ENCODE results near the gene PHLDA1.

Gene PHLDA1

GRCh38 chr12:76037130-76038103, 5.8 kb upstream of the PHLDA1 start:
- DNase-seq (ENCODE audit: low read depth in 2 of 2, low spot score in 1 of 2) = no peak

DNA sequence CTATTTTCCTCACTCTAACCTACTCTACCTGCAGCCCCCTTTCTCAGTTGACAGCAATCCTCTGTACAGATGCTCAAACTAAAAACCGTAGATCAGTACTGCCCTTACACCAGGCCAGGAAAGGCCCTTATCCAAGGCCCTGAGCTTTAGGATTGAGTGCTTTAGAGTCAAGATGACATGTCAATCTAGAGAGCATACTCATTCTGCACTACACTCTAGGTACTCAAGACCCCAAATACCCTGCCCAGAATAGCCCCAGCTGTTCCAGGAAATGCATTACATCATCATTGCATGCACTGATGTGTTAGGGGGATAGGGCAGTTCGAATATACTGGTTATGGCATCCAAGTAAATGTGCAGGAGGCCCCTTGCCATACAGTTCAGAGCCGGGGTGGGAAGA, 3.5 kb upstream of the PHLDA1 start:
- DNase-seq (ENCODE audit: low read depth in 2 of 2, low spot score in 1 of 2) = no peak

DNA sequence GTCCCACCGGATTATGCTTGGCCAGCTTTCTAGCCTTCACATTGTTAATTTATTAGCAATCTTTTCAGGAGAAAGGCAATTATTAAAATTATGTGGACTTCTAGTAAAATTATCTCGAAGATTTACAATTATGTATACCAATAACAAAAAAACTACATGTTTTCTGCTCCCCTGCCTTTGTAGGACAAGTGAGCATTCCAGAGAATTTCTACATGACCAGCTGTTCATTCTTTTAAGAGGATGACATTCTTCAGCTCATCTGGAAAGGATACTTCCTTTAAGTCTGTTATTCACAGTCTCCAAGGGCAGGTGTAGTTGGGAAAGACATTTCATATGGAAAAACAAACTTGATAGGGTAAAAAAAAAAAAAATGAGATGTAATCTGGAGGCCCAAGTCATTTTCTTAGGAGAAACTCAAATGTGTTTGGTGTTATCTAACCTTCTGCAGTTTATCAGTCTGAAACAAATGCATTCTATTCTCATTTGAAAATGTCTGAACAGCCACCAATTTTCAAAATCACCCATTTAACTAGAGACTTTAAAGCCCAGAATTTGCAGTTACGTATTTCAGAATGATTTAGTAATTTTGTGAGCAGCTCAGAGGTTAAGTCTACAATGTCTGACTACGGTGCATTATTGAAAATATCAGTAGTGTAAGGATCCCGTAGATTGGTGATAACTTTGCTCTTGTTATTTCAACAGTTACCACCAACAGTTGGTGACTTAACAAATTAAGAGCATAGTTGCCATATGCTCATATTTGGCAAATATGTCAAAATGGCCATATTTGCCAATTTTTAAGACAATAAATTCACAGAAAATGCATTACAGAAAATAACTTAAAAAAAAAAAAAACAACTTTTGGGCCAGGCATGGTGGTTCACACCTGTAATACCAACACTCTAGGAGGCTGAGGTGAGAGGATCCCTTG, 1.8 kb upstream of the PHLDA1 start:
- DNase-seq (ENCODE audit: low read depth in 2 of 2, low spot score in 1 of 2) = no peak

GRCh38 chr12:76032043-76032981, 736 bp upstream of the PHLDA1 start:
- no peak for DNase-seq (ENCODE audit: low read depth in 2 of 2, low spot score in 1 of 2)

DNA sequence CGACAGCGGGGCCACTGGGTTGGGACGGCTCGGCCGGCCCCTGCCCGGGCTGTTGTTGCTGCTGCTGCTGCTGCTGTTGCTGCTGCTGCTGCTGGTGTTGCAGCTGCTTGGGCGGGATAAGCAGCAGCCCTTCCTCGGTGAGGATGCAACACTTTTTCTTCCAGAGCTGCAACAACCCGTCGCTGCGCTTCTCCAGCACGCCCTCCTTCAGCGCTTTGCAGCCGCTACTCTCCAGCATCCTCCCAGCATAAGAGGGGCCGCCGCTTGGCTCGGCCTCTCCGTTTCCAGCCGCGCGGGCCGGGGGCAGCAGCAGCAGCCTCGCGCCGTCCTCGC, 529 bp downstream of the PHLDA1 start:
- no peak for DNase-seq (ENCODE audit: low read depth in 2 of 2, low spot score in 1 of 2)

GRCh38 chr12:76030341-76031080, 1.1 kb downstream of the PHLDA1 start:
- peak; percentile 20 for DNase-seq (ENCODE audit: low read depth in 2 of 2, low spot score in 1 of 2)

DNA sequence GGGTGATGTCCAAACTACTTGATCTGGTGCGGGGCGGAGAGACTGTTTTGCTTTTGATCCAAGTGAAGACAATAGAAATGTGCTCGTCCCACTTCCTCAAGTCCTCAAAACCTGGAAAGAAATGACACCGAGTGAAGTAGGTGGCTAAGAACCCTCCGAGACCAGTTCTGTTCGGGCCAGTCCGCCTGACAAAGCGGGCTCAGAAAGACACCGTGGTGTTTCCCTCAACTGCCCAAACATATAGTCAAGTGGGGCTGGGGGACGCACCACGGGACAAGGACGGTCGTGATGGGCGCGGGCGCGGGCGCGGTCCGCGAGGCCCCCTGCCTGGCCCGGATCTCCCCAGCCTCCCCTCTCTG, 1.6 kb downstream of the PHLDA1 start:
- no peak for DNase-seq (ENCODE audit: low read depth in 2 of 2, low spot score in 1 of 2)

- DNase-seq (ENCODE audit: low read depth in 2 of 2, low spot score in 1 of 2) = no peak
These were observed 2.9 kb downstream of the PHLDA1 start for GRCh38 chr12:76028571-76029277.

DNA sequence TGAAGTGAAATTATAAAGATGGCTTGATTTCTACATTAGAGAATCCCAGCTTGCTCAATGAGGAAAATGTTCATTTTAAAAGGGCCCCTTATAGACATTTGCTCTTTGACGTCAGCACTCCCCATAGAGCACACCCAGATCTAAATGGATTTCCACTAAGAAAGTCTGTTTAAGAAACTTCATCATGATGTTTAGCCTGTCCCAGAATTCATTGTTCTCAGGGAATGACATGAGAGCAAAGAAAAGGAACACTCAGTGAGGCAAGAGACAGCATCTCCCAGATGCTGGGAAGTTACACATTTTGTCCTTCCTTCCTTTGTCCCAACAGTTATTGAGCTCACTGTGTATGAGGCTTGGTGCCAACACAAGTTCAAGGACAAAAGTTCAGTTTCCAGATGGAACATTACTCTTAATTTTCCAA, 4.9 kb downstream of the PHLDA1 start:
- no peak for DNase-seq (ENCODE audit: low read depth in 2 of 2, low spot score in 1 of 2)

- no peak for DNase-seq (ENCODE audit: low read depth in 2 of 2, low spot score in 1 of 2)
These were observed 5.7 kb downstream of the PHLDA1 start for GRCh38 chr12:76025601-76026575.

DNA sequence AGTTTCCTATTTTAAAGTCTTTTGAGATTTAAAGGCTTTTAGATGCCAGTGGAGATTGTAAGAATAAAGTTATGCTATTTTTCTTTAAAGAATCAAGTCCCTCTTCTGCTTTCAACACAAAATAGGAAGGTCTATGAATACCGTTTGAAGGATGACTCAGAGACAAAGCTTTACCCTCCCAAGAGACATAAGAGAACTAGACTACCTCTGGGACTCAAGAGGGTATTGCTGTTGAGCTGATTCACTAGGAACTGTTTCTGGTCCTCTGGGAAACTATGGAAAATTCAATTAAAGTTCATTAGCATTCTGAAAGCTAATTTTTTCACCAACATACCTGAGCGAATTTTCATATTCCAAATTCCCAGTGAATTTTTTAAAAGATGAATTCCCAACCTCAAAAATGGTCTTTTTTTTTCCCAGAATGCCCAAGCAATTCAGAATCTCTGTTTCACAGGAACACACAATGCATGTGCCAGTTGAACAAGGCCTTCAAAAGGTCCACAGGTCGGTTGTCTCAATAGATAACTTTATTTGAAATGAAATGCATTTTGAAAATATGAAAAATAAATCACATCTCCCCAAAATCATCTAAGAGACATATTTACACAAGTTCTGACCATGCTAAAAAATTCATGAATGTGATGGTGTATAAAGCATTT, 6.5 kb downstream of the PHLDA1 start:
- no peak for DNase-seq (ENCODE audit: low read depth in 2 of 2, low spot score in 1 of 2)

DNA sequence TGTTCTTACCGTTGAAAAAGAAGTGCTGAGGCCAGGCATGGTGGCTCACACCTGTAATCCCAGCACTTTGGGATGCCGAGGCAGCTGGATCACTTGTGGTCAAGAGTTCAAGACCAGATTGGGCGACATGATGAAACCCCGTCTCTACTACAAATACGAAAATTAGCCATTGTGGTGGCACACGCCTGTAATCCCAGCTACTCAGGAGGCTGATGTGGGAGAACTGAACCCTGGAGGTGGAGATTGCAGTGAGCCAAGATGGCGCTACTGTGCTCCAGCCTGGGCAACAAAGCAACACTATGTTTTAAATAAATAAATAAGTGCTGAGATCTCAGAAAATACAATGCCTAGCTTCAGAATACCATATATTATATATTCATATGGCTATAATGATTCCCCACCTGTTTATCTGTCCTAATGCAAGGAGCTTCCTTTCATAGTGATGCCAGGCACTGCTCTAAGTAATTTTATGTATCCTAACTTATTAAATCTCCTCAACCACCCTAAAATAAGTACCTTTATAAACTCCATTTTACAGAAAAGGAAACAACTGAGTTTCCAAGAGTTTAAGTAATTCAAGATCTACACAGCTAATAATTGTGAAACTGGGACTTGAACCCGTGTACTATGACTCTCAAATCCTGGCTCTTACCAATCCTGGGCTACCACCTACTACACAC, 7.3 kb downstream of the PHLDA1 start:
- DNase-seq (ENCODE audit: low read depth in 2 of 2, low spot score in 1 of 2) = no peak

DNA sequence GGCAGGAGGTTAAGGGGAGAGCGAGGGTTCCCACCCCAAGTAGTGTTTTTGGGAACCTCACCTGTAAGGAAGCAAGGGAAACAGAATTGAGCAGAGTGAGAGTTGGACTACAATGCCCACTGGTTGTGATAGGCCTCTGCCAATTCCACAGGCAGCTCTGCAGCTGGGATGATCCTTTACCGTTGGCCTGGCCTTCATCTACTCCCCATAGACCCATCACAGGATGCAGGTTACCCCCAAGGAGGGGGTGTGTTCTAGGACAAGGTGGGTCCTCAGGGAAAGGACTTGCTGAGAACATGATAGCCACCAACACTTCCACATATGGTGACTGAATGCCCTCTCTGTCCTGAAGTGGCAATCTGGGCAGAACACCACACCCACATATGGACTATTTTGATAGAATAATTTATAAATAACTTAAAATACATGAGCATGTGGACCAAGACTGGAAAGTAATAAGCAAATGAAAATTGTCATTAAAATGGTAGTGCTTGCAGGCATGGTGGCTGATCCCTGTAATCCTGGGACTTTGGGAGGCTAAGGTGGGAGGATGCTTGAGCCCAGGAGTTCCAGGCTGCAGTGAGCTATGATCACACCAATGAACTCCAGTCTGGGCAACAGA, 8.4 kb downstream of the PHLDA1 start:
- DNase-seq (ENCODE audit: low read depth in 2 of 2, low spot score in 1 of 2) = no peak

- DNase-seq (ENCODE audit: low read depth in 2 of 2, low spot score in 1 of 2) = no peak
These were observed 9.1 kb downstream of the PHLDA1 start for GRCh38 chr12:76022506-76022905.

DNA sequence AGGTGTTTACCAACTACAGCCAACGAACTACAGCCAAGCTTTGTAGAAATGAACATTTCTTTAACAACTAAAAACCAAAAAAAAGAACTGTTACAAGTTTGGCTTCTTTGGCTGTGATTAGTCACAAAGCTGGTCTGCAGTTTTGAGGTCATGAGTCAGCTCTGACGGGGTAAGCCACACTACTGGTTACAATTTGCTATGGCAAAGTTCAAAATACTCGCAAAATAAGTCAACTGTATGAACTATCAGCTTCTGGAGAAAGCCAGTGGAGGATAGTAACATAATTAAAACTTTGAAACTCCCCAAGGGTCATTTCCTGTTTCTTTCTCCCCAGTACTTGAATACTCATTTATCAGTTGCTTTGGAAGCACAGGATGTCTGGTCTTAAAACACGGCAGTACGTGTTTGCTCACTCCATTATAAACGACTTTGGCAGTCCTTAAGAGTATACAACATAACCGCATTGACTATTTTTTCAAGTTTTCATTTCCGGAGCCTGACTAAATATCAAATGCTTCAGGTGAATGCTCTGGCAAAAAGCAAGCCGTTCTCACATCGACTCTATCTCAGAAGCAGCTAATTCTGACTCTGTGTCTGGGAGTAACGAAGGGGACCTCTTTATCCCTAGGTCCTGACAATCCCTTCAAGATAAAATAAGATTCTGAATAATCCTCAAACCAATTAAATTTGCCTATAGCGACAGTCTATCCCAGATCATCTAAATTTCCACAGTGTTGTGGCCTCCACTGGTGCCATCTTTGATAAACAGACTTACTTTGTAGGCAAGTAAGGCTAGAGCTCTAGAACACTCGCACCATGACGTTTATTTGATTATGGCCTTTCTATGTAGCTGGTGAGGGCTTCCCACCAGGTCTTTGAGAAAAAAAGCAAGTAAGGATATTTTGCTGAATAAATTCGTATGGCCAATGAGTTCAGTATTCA, 10.6 kb downstream of the PHLDA1 start:
- DNase-seq (ENCODE audit: low read depth in 2 of 2, low spot score in 1 of 2) = peak; percentile 27 to 62

- DNase-seq (ENCODE audit: low read depth in 2 of 2, low spot score in 1 of 2) = peak; percentile 37 to 65
These were observed 11.3 kb downstream of the PHLDA1 start for GRCh38 chr12:76020281-76020680.
